Hematopoietic multipotent progenitor cell (in vitro differentiated cells): Measurements from ENCODE around the gene S100A1. TPM values are rescaled to one million over a fixed set of nuclear protein-coding genes. Genes with fewer than 3 reads are reported as not detected.

Source experiments
- DNase-seq, 3 donors: peaks; one replicate each; pipeline ENCODE4 v3.0.0-alpha.2; 2011 to 2015; ENCODE audit warnings: low read depth in 2 of 3, low spot score in 2 of 3
- total RNA-seq: library from RNA; depleted of rRNA; stranded (reverse); fragments of >200 nt; gene quantifications from one replicate; pipeline ENCODE4 v1.2.3, GENCODE V29; 2012

Gene S100A1
- total RNA-seq, 1 donor = 0.54 TPM

DNA sequence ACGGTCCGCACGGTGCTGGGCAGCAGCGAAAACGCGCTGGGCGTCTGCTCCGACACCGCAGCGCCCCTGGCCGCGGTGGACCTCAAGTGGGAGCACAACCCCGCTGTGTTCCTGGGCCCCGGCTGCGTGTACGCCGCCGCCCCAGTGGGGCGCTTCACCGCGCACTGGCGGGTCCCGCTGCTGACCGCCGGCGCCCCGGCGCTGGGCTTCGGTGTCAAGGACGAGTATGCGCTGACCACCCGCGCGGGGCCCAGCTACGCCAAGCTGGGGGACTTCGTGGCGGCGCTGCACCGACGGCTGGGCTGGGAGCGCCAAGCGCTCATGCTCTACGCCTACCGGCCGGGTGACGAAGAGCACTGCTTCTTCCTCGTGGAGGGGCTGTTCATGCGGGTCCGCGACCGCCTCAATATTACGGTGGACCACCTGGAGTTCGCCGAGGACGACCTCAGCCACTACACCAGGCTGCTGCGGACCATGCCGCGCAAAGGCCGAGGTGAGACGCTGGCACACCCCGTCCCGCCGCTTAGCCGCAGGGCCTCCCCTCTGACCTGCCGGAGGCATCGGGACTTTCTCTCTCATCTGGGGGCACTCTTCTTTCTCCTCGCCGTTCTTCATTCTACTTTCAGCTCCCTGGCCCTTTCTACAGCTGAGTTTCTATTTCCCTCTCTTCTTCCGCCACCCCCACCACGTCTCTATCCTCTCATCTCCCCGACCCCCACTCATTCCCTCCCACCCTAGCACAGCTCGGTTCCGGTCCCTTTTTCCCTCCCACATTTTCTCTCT is 51.3 kb downstream of the S100A1 start:
- DNase-seq = peak in 1 of 3 donors; percentile 43

DNA sequence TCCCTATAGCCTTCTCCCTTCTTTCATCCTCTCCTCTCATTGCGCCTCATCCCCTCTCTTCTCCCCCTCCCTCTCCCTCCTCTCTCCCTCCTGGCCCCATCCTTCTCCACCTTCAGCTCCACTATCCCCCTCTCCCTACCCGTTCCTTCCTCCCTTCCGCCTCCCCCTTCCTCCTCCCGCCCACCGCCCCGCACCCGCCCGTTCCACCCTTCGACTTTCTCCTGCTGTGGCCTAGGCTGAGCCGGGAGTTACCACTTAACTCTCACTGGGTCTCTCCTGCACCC is 51.8 kb downstream of the S100A1 start:
- DNase-seq = no peak

Other genes starting within 250 kb of the S100A1 start
- gene S100A8, start 237.4 kb upstream of the S100A1 start, total RNA-seq = 12.1 TPM
- gene S100A7A, start 211.9 kb upstream of the S100A1 start, total RNA-seq = not detected
- gene S100A7, start 167.8 kb upstream of the S100A1 start, total RNA-seq = not detected
- gene S100A6, start 92.4 kb upstream of the S100A1 start, total RNA-seq = 177 TPM
- gene S100A5, start 87.5 kb upstream of the S100A1 start, total RNA-seq = 0.27 TPM
- gene S100A4, start 82.6 kb upstream of the S100A1 start, total RNA-seq = 183 TPM
- not detected for gene S100A3, start 79.2 kb upstream of the S100A1 start, total RNA-seq
- 0.27 TPM for gene S100A2, start 62.6 kb upstream of the S100A1 start, total RNA-seq
- 1.1 TPM for gene S100A16, start 15.3 kb upstream of the S100A1 start, total RNA-seq
- gene S100A14, start 12.1 kb upstream of the S100A1 start, total RNA-seq = not detected
- gene S100A13, start 929 bp upstream of the S100A1 start, total RNA-seq = 2.7 TPM
- 53.1 TPM for gene CHTOP, start 5.6 kb downstream of the S100A1 start, total RNA-seq
- 46.0 TPM for gene SNAPIN, start 30.3 kb downstream of the S100A1 start, total RNA-seq
- gene ILF2, start 42.6 kb downstream of the S100A1 start, total RNA-seq = 225 TPM
- gene NPR1, start 50.3 kb downstream of the S100A1 start, total RNA-seq = 0.27 TPM
- 57.4 TPM for gene INTS3, start 99.6 kb downstream of the S100A1 start, total RNA-seq
- 12.7 TPM for gene SLC27A3, start 147.0 kb downstream of the S100A1 start, total RNA-seq